ENCODE data around the gene KATNB1. TPM values are rescaled to one million over a fixed set of nuclear protein-coding genes. Genes with fewer than 3 reads are reported as not detected.
"Not testable (repeated sequence)": the region's sequence is repeated elsewhere in the genome, so short reads cannot be mapped to it uniquely, and the experiment has no call there.

KATNB1 gene
- total and polyA plus RNA-seq, 7 experiments from 2014 or later: 20.4 to 32.9 (median 26.0) TPM

DNA sequence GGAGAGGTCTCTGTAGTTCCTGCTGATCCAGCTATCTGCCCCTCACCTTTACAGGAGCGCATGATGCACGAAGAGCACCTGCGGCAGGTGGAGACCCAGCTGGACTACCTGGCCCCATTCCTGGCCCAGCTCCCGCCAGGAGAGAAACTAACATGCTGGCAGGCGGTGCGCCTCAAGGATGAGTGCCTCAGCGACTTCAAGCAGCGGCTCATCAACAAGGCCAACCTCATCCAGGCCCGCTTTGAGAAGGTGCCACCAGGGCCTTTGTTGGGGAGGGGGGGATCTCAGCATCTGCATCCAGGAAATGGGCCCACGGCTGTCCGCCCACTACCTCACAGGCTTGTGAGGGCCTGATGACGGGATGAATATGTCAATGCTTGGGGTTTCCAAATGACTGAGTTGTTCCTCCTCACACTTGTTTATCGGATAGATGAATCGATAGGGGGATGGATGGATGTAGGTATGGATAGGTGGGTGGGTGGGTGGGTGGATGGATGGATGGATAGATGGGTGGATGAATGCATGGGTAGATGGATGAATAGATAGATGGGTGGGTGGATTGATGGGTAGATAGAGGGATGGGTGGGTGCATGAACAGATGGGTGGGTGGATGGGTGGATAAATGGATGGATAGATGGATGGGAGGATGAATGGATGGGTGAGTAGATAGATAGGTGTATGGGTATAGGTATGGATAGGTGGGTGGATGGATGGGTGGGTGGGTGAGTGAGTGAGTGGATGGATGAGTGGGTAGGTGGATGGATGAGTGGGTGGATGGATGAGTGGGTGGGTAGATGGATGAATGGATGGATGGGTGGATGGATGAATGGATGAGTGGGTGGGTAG is 7.0 kb upstream of the KATNB1 start:
- DNase-seq (no peak), ATAC-seq (no peak)
- no peaks in the 10 kb centered on the region for H3K9me3 ChIP-seq (ENCODE audit: control insufficient read depth in 2 of 3, low read length in 3 of 3)
- no peak overlapping the region for H3K27ac ChIP-seq (ENCODE audit: low read depth, low read length)
- intact Hi-C loops (cut with micrococcal nuclease): no loop called here
- Mint-ChIP-seq H3K36me3 (peaks cover 0 to 11% (median 7%) of the 10 kb centered on the region in 5 donors), H3K4me3 (no peak overlapping the region), H3K9me3 (peaks cover 0 to 26% (median 7%) of the 10 kb centered on the region in 11 donors), H3K27ac (no peak overlapping the region), H3K4me1 (peaks cover 0 to 7% (median 5%) of the 10 kb centered on the region in 7 donors), H3K27me3 (no peaks in the 10 kb centered on the region)
- ChIA-PET CTCF (no interaction called here), POLR2A (no interaction called here)
- H3K4me1 ChIP-seq (ENCODE audit: control insufficient read depth in 2 of 2, insufficient read depth in 2 of 2, low read length in 2 of 2): no peaks in the 10 kb centered on the region
- H3K4me3 ChIP-seq (ENCODE audit: low read length): no peak overlapping the region
- no peaks in the 10 kb centered on the region for H3K27me3 ChIP-seq (ENCODE audit: control insufficient read depth in 2 of 2, insufficient read depth in 2 of 2, low read length in 2 of 2)
- no peaks in the 10 kb centered on the region for H3K36me3 ChIP-seq (ENCODE audit: control insufficient read depth in 2 of 3, insufficient read depth in 3 of 3, low read length in 3 of 3)

DNA sequence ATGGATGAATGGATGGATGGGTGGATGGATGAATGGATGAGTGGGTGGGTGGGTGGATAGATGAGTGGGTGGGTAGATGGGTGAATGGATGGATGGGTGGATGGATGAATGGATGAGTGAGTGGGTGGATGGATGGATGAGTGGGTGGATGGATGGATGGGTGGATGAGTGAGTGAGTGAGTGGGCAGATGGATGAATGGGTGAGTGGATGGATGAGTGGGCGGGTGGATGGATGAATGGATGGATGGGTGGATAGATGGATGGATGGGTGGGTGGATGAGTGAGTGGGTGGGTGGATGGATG is 6.4 kb upstream of the KATNB1 start:
- no peak for DNase-seq

DNA sequence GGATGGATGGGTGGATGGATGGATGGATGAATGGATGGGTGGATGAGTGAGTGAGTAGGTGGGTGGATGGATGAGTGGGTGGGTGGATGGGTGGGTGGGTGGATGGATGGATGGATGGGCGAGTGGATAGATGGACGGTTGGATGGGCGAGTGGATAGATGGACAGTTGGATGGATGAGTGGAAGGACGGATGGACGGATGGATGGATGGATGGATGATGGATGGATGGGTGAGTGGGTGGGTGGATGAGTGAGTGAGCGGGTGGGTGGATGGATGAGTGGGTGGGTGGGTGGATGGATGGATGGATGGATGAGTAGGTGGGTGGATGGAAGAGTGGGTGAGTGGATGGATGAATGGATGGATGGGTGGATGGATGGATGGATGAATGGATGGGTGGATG is 5.7 kb upstream of the KATNB1 start:
- Mint-ChIP-seq H3K9me3 (peaks cover 0 to 26% (median 7%) of the 10 kb centered on the region in 11 donors), H3K4me1 (peaks cover 0 to 13% (median 6%) of the 10 kb centered on the region in 7 donors), H3K36me3 (peaks cover 0 to 11% (median 7%) of the 10 kb centered on the region in 5 donors)
- CTCF ChIA-PET; POLR2A ChIA-PET; H3K4me1 ChIP-seq (ENCODE audit: control insufficient read depth in 2 of 2, insufficient read depth in 2 of 2, low read length in 2 of 2); H3K4me3 Mint-ChIP-seq; H3K4me3 ChIP-seq (ENCODE audit: low read length); ATAC-seq; H3K36me3 ChIP-seq (ENCODE audit: control insufficient read depth in 2 of 3, insufficient read depth in 3 of 3, low read length in 3 of 3); DNase-seq; H3K27me3 ChIP-seq (ENCODE audit: control insufficient read depth in 2 of 2, insufficient read depth in 2 of 2, low read length in 2 of 2); H3K27me3 Mint-ChIP-seq; H3K9me3 ChIP-seq (ENCODE audit: control insufficient read depth in 2 of 3, low read length in 3 of 3); H3K27ac Mint-ChIP-seq; H3K27ac ChIP-seq (ENCODE audit: low read depth, low read length): not testable (repeated sequence)
- intact Hi-C loops (cut with micrococcal nuclease): loop anchor here in 1 of 2 donors (10.0 kb wide), 1 partner anchor 1305 kb away; the partner anchor contains the start of gene AMFR

More for the DNA sequence above, 6.4 kb upstream of the KATNB1 start:
- ChIA-PET POLR2A (no interaction called here), CTCF (no interaction called here)
- Histone ChIP-seq H3K27me3 (ENCODE audit: control insufficient read depth in 2 of 2, insufficient read depth in 2 of 2, low read length in 2 of 2) (no peaks in the 10 kb centered on the region), H3K4me3 (ENCODE audit: low read length) (no peak overlapping the region), H3K27ac (ENCODE audit: low read depth, low read length) (no peak overlapping the region), H3K9me3 (ENCODE audit: control insufficient read depth in 2 of 3, low read length in 3 of 3) (no peaks in the 10 kb centered on the region), H3K4me1 (ENCODE audit: control insufficient read depth in 2 of 2, insufficient read depth in 2 of 2, low read length in 2 of 2) (peaks cover 0 to under 1% of the 10 kb centered on the region in 2 donors), H3K36me3 (ENCODE audit: control insufficient read depth in 2 of 3, insufficient read depth in 3 of 3, low read length in 3 of 3) (no peaks in the 10 kb centered on the region)
- intact Hi-C loops (cut with micrococcal nuclease): no loop called here
- no peaks in the 10 kb centered on the region for H3K27me3 Mint-ChIP-seq
- peaks cover 0 to 11% (median 7%) of the 10 kb centered on the region in 5 donors for H3K36me3 Mint-ChIP-seq
- no peak for ATAC-seq
- no peak overlapping the region for H3K27ac Mint-ChIP-seq
- peaks cover 0 to 9% (median 6%) of the 10 kb centered on the region in 7 donors for H3K4me1 Mint-ChIP-seq
- H3K4me3 Mint-ChIP-seq: no peak overlapping the region
- H3K9me3 Mint-ChIP-seq: peaks cover 0 to 26% (median 7%) of the 10 kb centered on the region in 11 donors

DNA sequence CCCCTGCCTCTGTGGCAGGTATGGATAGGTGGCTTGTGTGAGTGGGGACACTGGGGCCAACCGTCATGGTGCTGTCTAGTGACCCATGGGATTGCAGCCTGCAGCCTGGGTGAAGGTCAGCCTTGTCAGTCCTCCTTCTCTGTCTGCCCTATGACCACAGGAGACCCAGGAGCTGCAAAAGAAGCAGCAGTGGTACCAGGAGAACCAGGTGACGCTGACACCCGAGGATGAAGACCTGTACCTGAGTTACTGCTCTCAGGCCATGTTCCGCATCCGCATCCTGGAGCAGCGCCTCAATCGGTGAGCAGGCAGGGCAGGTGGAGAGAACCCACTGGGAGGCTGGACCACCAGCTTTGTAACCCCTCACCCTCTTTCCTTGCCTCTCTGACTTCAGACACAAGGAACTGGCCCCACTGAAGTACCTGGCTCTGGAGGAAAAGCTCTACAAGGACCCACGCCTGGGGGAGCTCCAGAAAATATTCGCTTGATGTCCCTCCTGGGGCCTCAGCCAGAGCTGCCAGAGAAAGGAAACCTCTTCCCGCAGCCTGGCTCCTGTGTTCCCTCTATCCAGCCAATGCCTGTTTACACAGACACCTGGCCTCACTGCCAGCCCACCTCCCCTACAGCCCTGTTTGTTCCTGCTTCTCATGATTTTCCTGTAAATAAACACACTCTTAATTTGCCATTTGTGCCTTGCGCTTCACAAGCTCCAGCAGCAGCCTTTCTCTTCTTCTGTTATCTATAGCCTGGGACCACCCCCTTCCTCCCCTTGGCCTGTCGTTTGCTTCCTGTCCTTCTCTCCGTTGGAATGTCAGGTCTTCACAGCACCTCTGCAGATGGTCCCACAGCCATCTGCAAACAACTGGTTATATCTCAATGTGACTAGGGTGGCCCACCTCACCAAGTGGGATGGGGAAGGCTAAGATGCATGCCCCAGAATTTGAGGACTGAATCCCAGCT is 4.5 kb upstream of the KATNB1 start:
- H3K4me3 ChIP-seq (ENCODE audit: low read length): no peak overlapping the region
- POLR2A ChIA-PET: no interaction called here
- peaks cover 0 to 26% (median 7%) of the 10 kb centered on the region in 11 donors for H3K9me3 Mint-ChIP-seq
- H3K9me3 ChIP-seq (ENCODE audit: control insufficient read depth in 2 of 3, low read length in 3 of 3): no peaks in the 10 kb centered on the region
- DNase-seq: no peak
- ATAC-seq: no peak
- H3K27ac ChIP-seq (ENCODE audit: low read depth, low read length): no peak overlapping the region
- H3K4me1 Mint-ChIP-seq: peaks cover 1 to 20% (median 9%) of the 10 kb centered on the region in 7 donors
- H3K36me3 ChIP-seq (ENCODE audit: control insufficient read depth in 2 of 3, insufficient read depth in 3 of 3, low read length in 3 of 3): peaks cover 0 to 5% (median 0%) of the 10 kb centered on the region in 3 experiments
- intact Hi-C loops (cut with micrococcal nuclease): loop anchor here in 1 of 2 donors (10.0 kb wide), 1 partner anchor 1306 kb away; the partner anchor contains the start of gene AMFR
- CTCF ChIA-PET: interaction anchor here (0.7 kb wide), 1 partner anchor 1301 kb away, joined by 5 read pairs; no protein-coding TSS in a partner anchor
- peaks cover 6% of the 10 kb centered on the region in 2 donors for H3K4me1 ChIP-seq (ENCODE audit: control insufficient read depth in 2 of 2, insufficient read depth in 2 of 2, low read length in 2 of 2)
- no peak overlapping the region for H3K27ac Mint-ChIP-seq
- H3K27me3 Mint-ChIP-seq: no peaks in the 10 kb centered on the region
- H3K4me3 Mint-ChIP-seq: no peak overlapping the region
- H3K36me3 Mint-ChIP-seq: peaks cover 0 to 11% (median 7%) of the 10 kb centered on the region in 5 donors
- no peaks in the 10 kb centered on the region for H3K27me3 ChIP-seq (ENCODE audit: control insufficient read depth in 2 of 2, insufficient read depth in 2 of 2, low read length in 2 of 2)

DNA sequence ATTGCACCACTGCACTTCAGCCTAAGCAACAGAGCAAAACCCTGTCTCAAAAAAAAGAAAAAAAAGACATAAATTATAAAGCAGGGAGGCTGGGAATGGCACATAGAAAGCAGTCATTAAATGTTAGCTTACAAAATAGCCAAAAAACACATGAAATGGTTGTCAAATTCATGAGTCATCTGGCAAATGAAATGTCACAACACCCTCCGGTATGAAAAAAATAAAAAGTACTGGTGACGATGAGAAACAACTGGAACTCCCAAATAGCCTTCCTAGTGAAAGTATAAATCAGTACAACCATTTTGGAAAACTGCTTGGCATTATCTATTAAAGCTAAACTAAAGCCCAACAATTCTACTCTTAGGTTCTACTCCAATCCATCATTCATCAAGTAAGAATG is 3.5 kb upstream of the KATNB1 start:
- Mint-ChIP-seq H3K27ac (no peak overlapping the region), H3K27me3 (no peaks in the 10 kb centered on the region), H3K4me3 (no peak overlapping the region), H3K4me1 (peaks cover 10 to 30% (median 18%) of the 10 kb centered on the region in 7 donors), H3K9me3 (peaks cover 0 to 26% (median 7%) of the 10 kb centered on the region in 11 donors), H3K36me3 (peaks cover 0 to 11% (median 7%) of the 10 kb centered on the region in 5 donors)
- peaks cover 0 to 5% (median 0%) of the 10 kb centered on the region in 3 experiments for H3K36me3 ChIP-seq (ENCODE audit: control insufficient read depth in 2 of 3, insufficient read depth in 3 of 3, low read length in 3 of 3)
- H3K4me1 ChIP-seq (ENCODE audit: control insufficient read depth in 2 of 2, insufficient read depth in 2 of 2, low read length in 2 of 2): peaks cover 11% of the 10 kb centered on the region in 2 donors
- ChIA-PET POLR2A (no interaction called here), CTCF (no interaction called here)
- no peaks in the 10 kb centered on the region for H3K27me3 ChIP-seq (ENCODE audit: control insufficient read depth in 2 of 2, insufficient read depth in 2 of 2, low read length in 2 of 2)
- no peak overlapping the region for H3K4me3 ChIP-seq (ENCODE audit: low read length)
- H3K27ac ChIP-seq (ENCODE audit: low read depth, low read length): no peak overlapping the region
- ATAC-seq: no peak
- intact Hi-C loops (cut with micrococcal nuclease): loop anchor here in 1 of 2 donors (10.0 kb wide), 1 partner anchor 1307 kb away; the partner anchor contains the start of gene AMFR
- no peaks in the 10 kb centered on the region for H3K9me3 ChIP-seq (ENCODE audit: control insufficient read depth in 2 of 3, low read length in 3 of 3)
- no peak for DNase-seq

DNA sequence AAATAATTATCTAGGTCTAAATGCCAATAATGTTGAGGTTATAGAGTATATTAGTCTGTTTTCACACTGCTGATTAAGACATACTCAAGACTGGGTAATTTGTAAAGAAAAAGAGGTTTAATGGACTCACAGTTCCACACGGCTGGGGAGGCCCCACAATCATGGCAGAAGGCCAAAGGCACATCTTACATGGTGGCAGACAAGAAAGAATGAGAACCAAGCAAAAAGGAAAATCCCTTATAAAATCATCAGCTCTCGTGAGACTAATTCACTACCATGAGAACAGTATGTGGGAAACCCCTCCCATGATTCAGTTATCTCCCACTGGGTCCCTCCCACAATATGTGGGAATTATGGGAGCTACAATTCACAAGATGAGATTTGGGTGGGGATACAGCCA is 2.9 kb upstream of the KATNB1 start:
- Mint-ChIP-seq H3K27me3 (no peaks in the 10 kb centered on the region), H3K9me3 (peaks cover 0 to 26% (median 7%) of the 10 kb centered on the region in 11 donors), H3K4me3 (peak overlapping the region in 9 of 10 donors; percentile 8 to 66 (median 53)), H3K4me1 (peaks cover 14 to 36% (median 24%) of the 10 kb centered on the region in 7 donors), H3K27ac (peak overlapping the region in 2 of 9 donors; percentile 42 to 88), H3K36me3 (peaks cover 0 to 12% (median 7%) of the 10 kb centered on the region in 5 donors)
- ChIA-PET CTCF (no interaction called here), POLR2A (no interaction called here)
- Histone ChIP-seq H3K36me3 (ENCODE audit: control insufficient read depth in 2 of 3, insufficient read depth in 3 of 3, low read length in 3 of 3) (peaks cover 0 to 5% (median 0%) of the 10 kb centered on the region in 3 experiments), H3K9me3 (ENCODE audit: control insufficient read depth in 2 of 3, low read length in 3 of 3) (no peaks in the 10 kb centered on the region), H3K27me3 (ENCODE audit: control insufficient read depth in 2 of 2, insufficient read depth in 2 of 2, low read length in 2 of 2) (no peaks in the 10 kb centered on the region), H3K4me3 (ENCODE audit: low read length) (no peak overlapping the region), H3K4me1 (ENCODE audit: control insufficient read depth in 2 of 2, insufficient read depth in 2 of 2, low read length in 2 of 2) (peaks cover 12 to 14% of the 10 kb centered on the region in 2 donors), H3K27ac (ENCODE audit: low read depth, low read length) (no peak overlapping the region)
- intact Hi-C loops (cut with micrococcal nuclease): loop anchor here in 1 of 2 donors (10.0 kb wide), 1 partner anchor 1308 kb away; the partner anchor contains the start of gene AMFR
- ATAC-seq (no peak), DNase-seq (no peak)

Measured in naive thymus-derived CD4-positive, alpha-beta T cell (primary cell).